Measurements from ENCODE around the gene TOMM34. TPM values are rescaled to one million over a fixed set of nuclear protein-coding genes. Genes with fewer than 3 reads are reported as not detected.

The TOMM34 gene
- total RNA-seq, 2 experiments from 2014 or later: 38.6 to 48.2 TPM

DNA sequence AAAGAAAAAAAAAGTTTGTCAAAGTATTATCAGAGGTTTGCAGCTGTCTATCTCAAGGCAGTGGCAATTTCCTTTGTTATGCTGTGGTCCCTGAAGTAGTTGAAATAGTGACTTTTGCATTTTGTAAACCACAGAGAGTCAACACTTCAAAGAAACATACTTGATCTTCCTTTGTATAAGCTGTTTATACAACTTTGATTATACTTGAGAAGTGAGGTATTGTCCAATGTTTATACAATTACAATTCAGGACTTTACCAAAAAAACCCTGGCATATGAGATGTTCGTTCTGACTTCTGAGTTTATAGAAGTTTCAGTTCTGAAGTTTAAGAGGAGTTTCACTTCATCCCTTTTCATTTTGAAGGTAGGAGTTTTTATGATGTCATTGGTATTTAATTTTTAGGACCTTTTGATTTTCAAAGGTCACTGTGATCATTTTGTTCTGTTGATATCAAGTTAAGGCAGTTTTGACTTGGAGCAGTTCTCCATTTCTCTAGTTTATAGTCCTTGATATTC lies 10.1 kb upstream of the TOMM34 start:
- TF ChIP-seq EZH2phosphoT487 (IDR thresholded peaks at IDR 0.05; ENCODE audit: borderline replicate concordance, low read depth, low read length): no peak
- TF ChIP-seq, protein P1, sequence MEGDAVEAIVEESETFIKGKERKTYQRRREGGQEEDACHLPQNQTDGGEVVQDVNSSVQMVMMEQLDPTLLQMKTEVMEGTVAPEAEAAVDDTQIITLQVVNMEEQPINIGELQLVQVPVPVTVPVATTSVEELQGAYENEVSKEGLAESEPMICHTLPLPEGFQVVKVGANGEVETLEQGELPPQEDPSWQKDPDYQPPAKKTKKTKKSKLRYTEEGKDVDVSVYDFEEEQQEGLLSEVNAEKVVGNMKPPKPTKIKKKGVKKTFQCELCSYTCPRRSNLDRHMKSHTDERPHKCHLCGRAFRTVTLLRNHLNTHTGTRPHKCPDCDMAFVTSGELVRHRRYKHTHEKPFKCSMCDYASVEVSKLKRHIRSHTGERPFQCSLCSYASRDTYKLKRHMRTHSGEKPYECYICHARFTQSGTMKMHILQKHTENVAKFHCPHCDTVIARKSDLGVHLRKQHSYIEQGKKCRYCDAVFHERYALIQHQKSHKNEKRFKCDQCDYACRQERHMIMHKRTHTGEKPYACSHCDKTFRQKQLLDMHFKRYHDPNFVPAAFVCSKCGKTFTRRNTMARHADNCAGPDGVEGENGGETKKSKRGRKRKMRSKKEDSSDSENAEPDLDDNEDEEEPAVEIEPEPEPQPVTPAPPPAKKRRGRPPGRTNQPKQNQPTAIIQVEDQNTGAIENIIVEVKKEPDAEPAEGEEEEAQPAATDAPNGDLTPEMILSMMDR (conservative IDR thresholded peaks at IDR 0.05; ENCODE audit: low read length): no peak
- Histone ChIP-seq H3K79me2 (ENCODE audit: insufficient read depth, low read depth, low read length) (peaks cover 84% of the 10 kb centered on the region), H3K9me2 (ENCODE audit: insufficient read depth, low read length) (no peaks in the 10 kb centered on the region), H4K20me1 (ENCODE audit: insufficient read depth, low read length) (peaks cover 14% of the 10 kb centered on the region; the same call in 1 of the 2 replicates), H3K4me1 (ENCODE audit: insufficient read depth, low read length, poor library complexity, severe bottlenecking) (peaks cover 52% of the 10 kb centered on the region), H3K36me3 (ENCODE audit: insufficient read depth, low read length) (peaks cover 45% of the 10 kb centered on the region), H3K27ac (ENCODE audit: low read depth, low read length, poor library complexity, severe bottlenecking) (peak overlapping the region; percentile 82), H2AFZ (ENCODE audit: low read length) (no peak overlapping the region), H3K9me3 (ENCODE audit: low read length) (no peaks in the 10 kb centered on the region), H3K4me2 (ENCODE audit: low read length) (peak overlapping the region; percentile 88), H3K4me3 (ENCODE audit: low read depth, low read length, poor library complexity, severe bottlenecking) (peak overlapping the region; percentile 89)
- no peak for DNase-seq (ENCODE audit: low spot score)
- CTCF ChIA-PET (ENCODE audit: unreplicated experiment): interaction anchor here (0.6 kb wide), 2 partner anchors 27 to 1001 kb away, joined by 3 read pairs; no protein-coding TSS in a partner anchor
- POLR2A ChIA-PET: interaction anchor here (0.6 to 4.1 kb wide), 5 partner anchors 7 to 323 kb away, joined by 3 to 31 read pairs (median 3); partner anchors contain the start of gene TOMM34
- intact Hi-C loops (cut with micrococcal nuclease; ENCODE audit: unreplicated experiment): no loop called here
- no TSS peak for BruUV-seq (replicated peaks)

DNA sequence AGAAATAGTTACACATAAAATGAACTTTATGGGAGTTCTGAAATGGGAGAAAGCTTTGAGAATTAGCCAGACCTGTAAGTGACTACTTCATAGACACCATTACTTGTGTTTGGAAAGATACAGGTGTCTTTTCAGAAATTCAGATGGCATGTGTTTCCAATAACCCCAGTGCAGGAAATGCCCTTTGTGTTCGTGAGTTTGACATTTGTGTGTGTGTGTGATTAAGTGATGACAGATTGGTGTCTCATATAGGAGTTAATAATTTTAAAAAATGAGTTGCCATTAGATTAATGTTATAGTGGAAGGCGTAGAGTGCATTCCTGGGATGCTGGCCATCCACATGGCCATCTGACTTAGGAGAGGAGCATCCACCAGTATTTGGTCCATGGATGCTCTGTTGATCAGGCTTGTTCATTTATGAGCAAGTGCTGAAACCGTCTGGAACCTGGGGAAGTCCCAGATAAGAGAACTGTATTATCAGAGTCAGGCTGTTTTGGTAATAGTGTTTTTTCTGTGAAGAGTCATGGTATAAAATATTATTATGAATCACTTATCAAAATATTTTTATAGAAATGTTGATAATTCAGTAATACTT lies 9.2 kb upstream of the TOMM34 start:
- DNase-seq (ENCODE audit: low spot score): no peak
- Histone ChIP-seq H3K36me3 (ENCODE audit: insufficient read depth, low read length) (peaks cover 36% of the 10 kb centered on the region), H3K4me3 (ENCODE audit: low read depth, low read length, poor library complexity, severe bottlenecking) (peak overlapping the region; percentile 89), H3K27ac (ENCODE audit: low read depth, low read length, poor library complexity, severe bottlenecking) (peak overlapping the region; percentile 82), H4K20me1 (ENCODE audit: insufficient read depth, low read length) (peaks cover 14% of the 10 kb centered on the region; the same call in 1 of the 2 replicates), H2AFZ (ENCODE audit: low read length) (no peak overlapping the region), H3K4me2 (ENCODE audit: low read length) (peak overlapping the region; percentile 88), H3K9me3 (ENCODE audit: low read length) (no peaks in the 10 kb centered on the region), H3K4me1 (ENCODE audit: insufficient read depth, low read length, poor library complexity, severe bottlenecking) (peaks cover 61% of the 10 kb centered on the region), H3K9me2 (ENCODE audit: insufficient read depth, low read length) (no peaks in the 10 kb centered on the region), H3K79me2 (ENCODE audit: insufficient read depth, low read depth, low read length) (peaks cover 81% of the 10 kb centered on the region)
- intact Hi-C loops (cut with micrococcal nuclease; ENCODE audit: unreplicated experiment): loop anchor here (5.0 to 10.0 kb wide), 2 partner anchors 82 to 385 kb away; partner anchors contain the start of genes PKIG and YWHAB
- TF ChIP-seq, protein P1 (conservative IDR thresholded peaks at IDR 0.05; ENCODE audit: low read length): no peak
- TF ChIP-seq EZH2phosphoT487 (IDR thresholded peaks at IDR 0.05; ENCODE audit: borderline replicate concordance, low read depth, low read length): no peak
- ChIA-PET CTCF (ENCODE audit: unreplicated experiment) (no interaction called here), POLR2A (interaction anchor here (4.1 kb wide), 1 partner anchor 8 kb away, joined by 31 read pairs; no protein-coding TSS in a partner anchor)
- BruUV-seq (replicated peaks): no TSS peak

All from OCI-LY7 (cell line).